ENCODE measurements around the gene TRIM43B. TPM values are rescaled to one million over a fixed set of nuclear protein-coding genes. Genes with fewer than 3 reads are reported as not detected.
"Not testable (repeated sequence)": the region's sequence is repeated elsewhere in the genome, so short reads cannot be mapped to it uniquely, and the experiment has no call there.

TRIM43B gene
- total and polyA plus RNA-seq, 2 donors from 2014 or later = not detected

DNA sequence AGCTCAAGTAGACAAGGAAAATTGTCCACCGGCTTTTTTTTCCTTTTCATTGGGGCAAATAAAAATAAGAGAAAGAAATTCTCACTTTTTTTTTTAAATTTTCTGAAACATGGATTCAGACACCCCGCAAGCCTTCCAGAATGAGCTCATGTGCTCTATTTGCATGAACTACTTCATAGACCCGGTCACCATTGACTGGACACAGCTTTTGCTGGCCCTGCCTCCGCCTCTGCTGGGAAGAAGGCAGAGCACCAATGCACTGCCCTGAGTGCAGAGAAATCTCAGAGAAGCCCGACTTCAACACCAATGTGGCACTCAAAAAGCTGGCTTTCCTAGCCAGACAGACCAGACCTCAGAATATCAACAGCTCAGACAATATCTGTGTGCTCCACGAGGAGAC lies 30.2 kb upstream of the TRIM43B start:
- TF ChIP-seq, protein P1, sequence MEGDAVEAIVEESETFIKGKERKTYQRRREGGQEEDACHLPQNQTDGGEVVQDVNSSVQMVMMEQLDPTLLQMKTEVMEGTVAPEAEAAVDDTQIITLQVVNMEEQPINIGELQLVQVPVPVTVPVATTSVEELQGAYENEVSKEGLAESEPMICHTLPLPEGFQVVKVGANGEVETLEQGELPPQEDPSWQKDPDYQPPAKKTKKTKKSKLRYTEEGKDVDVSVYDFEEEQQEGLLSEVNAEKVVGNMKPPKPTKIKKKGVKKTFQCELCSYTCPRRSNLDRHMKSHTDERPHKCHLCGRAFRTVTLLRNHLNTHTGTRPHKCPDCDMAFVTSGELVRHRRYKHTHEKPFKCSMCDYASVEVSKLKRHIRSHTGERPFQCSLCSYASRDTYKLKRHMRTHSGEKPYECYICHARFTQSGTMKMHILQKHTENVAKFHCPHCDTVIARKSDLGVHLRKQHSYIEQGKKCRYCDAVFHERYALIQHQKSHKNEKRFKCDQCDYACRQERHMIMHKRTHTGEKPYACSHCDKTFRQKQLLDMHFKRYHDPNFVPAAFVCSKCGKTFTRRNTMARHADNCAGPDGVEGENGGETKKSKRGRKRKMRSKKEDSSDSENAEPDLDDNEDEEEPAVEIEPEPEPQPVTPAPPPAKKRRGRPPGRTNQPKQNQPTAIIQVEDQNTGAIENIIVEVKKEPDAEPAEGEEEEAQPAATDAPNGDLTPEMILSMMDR (IDR thresholded peaks at IDR 0.05; ENCODE audit: borderline replicate concordance, extremely low read depth, insufficient read depth) = no peak
- no peak overlapping the region for H3K4me3 ChIP-seq (ENCODE audit: low read length in 3 of 3)
- H3K4me1 ChIP-seq (ENCODE audit: control insufficient read depth in 2 of 3, insufficient read depth in 2 of 3, low read depth in 1 of 3, low read length in 3 of 3) = no peaks in the 10 kb centered on the region
- DNase-seq = peak in 2 of 5 donors; percentile 12 to 15
- H3K9ac ChIP-seq (ENCODE audit: low read length in 3 of 3) = no peak overlapping the region
- no peak for FAIRE-seq
- no peaks in the 10 kb centered on the region for H3K36me3 ChIP-seq (ENCODE audit: control insufficient read depth in 2 of 3, insufficient read depth in 3 of 3, low read length in 3 of 3)
- H3K27me3 ChIP-seq (ENCODE audit: control insufficient read depth, insufficient read depth, low read length) = no peaks in the 10 kb centered on the region
- H3K9me3 ChIP-seq (ENCODE audit: control insufficient read depth in 2 of 3, insufficient read depth in 1 of 3, low read length in 3 of 3) = no peaks in the 10 kb centered on the region
- intact Hi-C loops (cut with DNase I) = no loop called here
- no peak overlapping the region for H3K27ac ChIP-seq (ENCODE audit: low read depth in 2 of 2, low read length in 2 of 2)

DNA sequence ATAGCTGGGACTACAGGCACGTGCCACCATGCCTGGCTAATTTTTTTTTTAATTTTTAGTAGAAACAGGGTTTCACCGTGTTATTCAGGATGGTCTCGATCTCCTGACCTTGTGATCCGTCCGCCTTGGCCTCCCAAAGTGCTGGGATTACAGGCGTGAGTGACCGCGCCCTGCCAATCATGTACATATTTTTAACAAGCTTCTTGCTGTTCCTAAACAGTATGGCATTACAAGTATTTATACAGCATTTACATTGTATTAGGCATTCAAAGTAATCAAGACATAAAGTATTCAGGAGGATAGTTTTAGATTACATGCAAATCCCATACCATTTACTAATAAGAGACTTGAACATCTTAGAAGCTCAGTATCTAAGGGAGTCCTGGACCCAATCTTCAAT lies 29.7 kb upstream of the TRIM43B start:
- H3K4me1 ChIP-seq (ENCODE audit: control insufficient read depth in 2 of 3, insufficient read depth in 2 of 3, low read depth in 1 of 3, low read length in 3 of 3); H3K4me3 ChIP-seq (ENCODE audit: low read length in 3 of 3); intact Hi-C loops (cut with DNase I); FAIRE-seq; H3K9ac ChIP-seq (ENCODE audit: low read length in 3 of 3); H3K36me3 ChIP-seq (ENCODE audit: control insufficient read depth in 2 of 3, insufficient read depth in 3 of 3, low read length in 3 of 3); DNase-seq; H3K27me3 ChIP-seq (ENCODE audit: control insufficient read depth, insufficient read depth, low read length); H3K27ac ChIP-seq (ENCODE audit: low read depth in 2 of 2, low read length in 2 of 2); H3K9me3 ChIP-seq (ENCODE audit: control insufficient read depth in 2 of 3, insufficient read depth in 1 of 3, low read length in 3 of 3): not testable (repeated sequence)

DNA sequence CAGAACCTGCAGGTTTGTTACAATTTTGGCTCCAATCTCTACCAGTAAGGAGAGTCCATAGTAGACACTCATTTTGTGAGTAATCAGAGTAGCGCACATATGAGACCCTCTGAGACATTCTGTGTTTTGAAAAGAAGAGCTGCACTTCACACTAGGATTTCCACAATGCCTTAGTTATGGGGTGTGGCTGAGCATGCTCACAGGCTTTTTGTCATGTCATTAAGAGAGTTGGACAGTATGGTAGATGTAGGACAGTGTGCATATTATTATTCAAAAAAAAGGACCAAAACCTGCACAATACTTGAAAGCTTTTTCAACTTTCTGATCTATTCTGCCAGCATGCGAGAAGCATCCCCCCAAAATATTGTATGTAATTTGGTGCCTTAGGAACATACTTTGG lies 24.9 kb upstream of the TRIM43B start:
- intact Hi-C loops (cut with DNase I) = no loop called here

DNA sequence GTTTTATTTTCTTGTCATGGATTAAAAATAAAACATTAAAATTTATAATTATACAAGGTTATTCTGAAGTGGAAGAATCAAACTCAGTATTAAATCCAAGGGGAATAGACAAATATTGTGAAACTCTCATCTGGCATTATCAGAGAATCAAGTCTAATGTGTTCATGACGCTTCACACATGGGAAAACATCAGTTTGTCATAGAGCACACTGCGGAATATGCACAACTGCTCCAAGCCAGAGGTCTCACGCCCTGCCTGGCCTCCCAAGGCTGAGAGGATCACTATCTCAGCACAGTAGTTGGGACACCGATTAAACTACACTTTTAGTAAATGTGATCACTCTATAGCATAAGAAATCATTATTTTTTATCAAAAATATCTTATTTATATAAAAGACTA lies 20.7 kb upstream of the TRIM43B start:
- Histone ChIP-seq H3K9me3 (ENCODE audit: control insufficient read depth in 2 of 3, insufficient read depth in 1 of 3, low read length in 3 of 3) (no peaks in the 10 kb centered on the region), H3K4me3 (ENCODE audit: low read length in 3 of 3) (no peak overlapping the region), H3K4me1 (ENCODE audit: control insufficient read depth in 2 of 3, insufficient read depth in 2 of 3, low read depth in 1 of 3, low read length in 3 of 3) (no peaks in the 10 kb centered on the region), H3K27ac (ENCODE audit: low read depth in 2 of 2, low read length in 2 of 2) (no peak overlapping the region), H3K9ac (ENCODE audit: low read length in 3 of 3) (no peak overlapping the region), H3K36me3 (ENCODE audit: control insufficient read depth in 2 of 3, insufficient read depth in 3 of 3, low read length in 3 of 3) (no peaks in the 10 kb centered on the region), H3K27me3 (ENCODE audit: control insufficient read depth, insufficient read depth, low read length) (no peaks in the 10 kb centered on the region)
- intact Hi-C loops (cut with DNase I) = no loop called here
- FAIRE-seq (peak; percentile 49), DNase-seq (no peak)
- TF ChIP-seq, protein P1 (IDR thresholded peaks at IDR 0.05; ENCODE audit: borderline replicate concordance, extremely low read depth, insufficient read depth) = no peak

More for the DNA sequence above, 24.9 kb upstream of the TRIM43B start:
- TF ChIP-seq, protein P1 (IDR thresholded peaks at IDR 0.05; ENCODE audit: borderline replicate concordance, extremely low read depth, insufficient read depth) = no peak
- H3K36me3 ChIP-seq (ENCODE audit: control insufficient read depth in 2 of 3, insufficient read depth in 3 of 3, low read length in 3 of 3) = no peaks in the 10 kb centered on the region
- no peak overlapping the region for H3K4me3 ChIP-seq (ENCODE audit: low read length in 3 of 3)
- H3K9me3 ChIP-seq (ENCODE audit: control insufficient read depth in 2 of 3, insufficient read depth in 1 of 3, low read length in 3 of 3) = no peaks in the 10 kb centered on the region
- no peak overlapping the region for H3K27ac ChIP-seq (ENCODE audit: low read depth in 2 of 2, low read length in 2 of 2)
- DNase-seq = no peak
- FAIRE-seq = no peak
- H3K27me3 ChIP-seq (ENCODE audit: control insufficient read depth, insufficient read depth, low read length) = no peaks in the 10 kb centered on the region
- no peaks in the 10 kb centered on the region for H3K4me1 ChIP-seq (ENCODE audit: control insufficient read depth in 2 of 3, insufficient read depth in 2 of 3, low read depth in 1 of 3, low read length in 3 of 3)
- no peak overlapping the region for H3K9ac ChIP-seq (ENCODE audit: low read length in 3 of 3)

All from kidney (tissue), 14 donors.